AG09319 (cell line): ENCODE data around the gene OOSP3.

Experiments
- DNase-seq: peaks from one replicate; pipeline ENCODE4 v3.0.0-alpha.2; 2010; ENCODE audit warnings: low read depth; ENCODE audit errors: extremely low read depth
- CTCF ChIP-seq: IDR thresholded peaks from 2 replicates; pipeline ENCODE4 v1.5.1; 2011; ENCODE audit warnings: low read depth, mild to moderate bottlenecking, inconsistent platforms, low read length, moderate library complexity

OOSP3 gene

GRCh38 chr11:59943997-59944714, 65.6 kb downstream of the OOSP3 start:
- no peak for DNase-seq
- TF ChIP-seq CTCF = no peak

GRCh38 chr11:59944720-59945119, 66.1 kb downstream of the OOSP3 start:
- TF ChIP-seq CTCF = no peak
- no peak for DNase-seq
